Fibroblast of mammary gland (primary cell): ENCODE measurements around the gene NPC1L1.

Experiments used
- DNase-seq: peaks from one replicate; pipeline ENCODE4 v3.0.0-alpha.2; 2010; ENCODE audit warnings: low read depth
- H3K4me3 ChIP-seq: 2 replicates; pipeline ENCODE4 v1.5.1; 2011; ENCODE audit warnings: low read depth, mild to moderate bottlenecking, low read length, moderate library complexity; ENCODE audit not compliant: control insufficient read depth
- TF ChIP-seq, protein P1 (sequence below): conservative IDR thresholded peaks from 2 replicates; pipeline ENCODE4 v1.5.1; 2011; ENCODE audit warnings: low read depth, low read length, inconsistent platforms; ENCODE audit not compliant: control insufficient read depth, insufficient read depth

NPC1L1 gene

DNA sequence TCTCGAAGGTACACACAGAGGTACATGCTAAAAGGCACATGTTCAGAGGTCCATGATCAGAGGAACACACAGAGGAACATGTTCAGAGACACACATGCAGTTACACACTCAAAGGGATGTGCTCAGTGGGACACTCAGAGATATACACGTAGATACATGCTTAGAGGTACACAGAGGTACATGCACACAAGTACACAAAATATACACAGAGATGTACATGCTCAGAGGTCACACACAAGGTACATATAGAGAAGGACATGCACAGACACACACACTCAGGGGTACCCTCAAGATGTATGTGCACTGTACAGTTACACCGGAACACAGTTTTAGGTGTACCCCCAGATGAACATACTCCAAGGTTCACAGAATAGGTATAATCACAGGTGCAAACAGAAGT lies 18.8 kb downstream of the NPC1L1 start:
- TF ChIP-seq, protein P1, sequence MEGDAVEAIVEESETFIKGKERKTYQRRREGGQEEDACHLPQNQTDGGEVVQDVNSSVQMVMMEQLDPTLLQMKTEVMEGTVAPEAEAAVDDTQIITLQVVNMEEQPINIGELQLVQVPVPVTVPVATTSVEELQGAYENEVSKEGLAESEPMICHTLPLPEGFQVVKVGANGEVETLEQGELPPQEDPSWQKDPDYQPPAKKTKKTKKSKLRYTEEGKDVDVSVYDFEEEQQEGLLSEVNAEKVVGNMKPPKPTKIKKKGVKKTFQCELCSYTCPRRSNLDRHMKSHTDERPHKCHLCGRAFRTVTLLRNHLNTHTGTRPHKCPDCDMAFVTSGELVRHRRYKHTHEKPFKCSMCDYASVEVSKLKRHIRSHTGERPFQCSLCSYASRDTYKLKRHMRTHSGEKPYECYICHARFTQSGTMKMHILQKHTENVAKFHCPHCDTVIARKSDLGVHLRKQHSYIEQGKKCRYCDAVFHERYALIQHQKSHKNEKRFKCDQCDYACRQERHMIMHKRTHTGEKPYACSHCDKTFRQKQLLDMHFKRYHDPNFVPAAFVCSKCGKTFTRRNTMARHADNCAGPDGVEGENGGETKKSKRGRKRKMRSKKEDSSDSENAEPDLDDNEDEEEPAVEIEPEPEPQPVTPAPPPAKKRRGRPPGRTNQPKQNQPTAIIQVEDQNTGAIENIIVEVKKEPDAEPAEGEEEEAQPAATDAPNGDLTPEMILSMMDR = no peak
- no peak for DNase-seq

DNA sequence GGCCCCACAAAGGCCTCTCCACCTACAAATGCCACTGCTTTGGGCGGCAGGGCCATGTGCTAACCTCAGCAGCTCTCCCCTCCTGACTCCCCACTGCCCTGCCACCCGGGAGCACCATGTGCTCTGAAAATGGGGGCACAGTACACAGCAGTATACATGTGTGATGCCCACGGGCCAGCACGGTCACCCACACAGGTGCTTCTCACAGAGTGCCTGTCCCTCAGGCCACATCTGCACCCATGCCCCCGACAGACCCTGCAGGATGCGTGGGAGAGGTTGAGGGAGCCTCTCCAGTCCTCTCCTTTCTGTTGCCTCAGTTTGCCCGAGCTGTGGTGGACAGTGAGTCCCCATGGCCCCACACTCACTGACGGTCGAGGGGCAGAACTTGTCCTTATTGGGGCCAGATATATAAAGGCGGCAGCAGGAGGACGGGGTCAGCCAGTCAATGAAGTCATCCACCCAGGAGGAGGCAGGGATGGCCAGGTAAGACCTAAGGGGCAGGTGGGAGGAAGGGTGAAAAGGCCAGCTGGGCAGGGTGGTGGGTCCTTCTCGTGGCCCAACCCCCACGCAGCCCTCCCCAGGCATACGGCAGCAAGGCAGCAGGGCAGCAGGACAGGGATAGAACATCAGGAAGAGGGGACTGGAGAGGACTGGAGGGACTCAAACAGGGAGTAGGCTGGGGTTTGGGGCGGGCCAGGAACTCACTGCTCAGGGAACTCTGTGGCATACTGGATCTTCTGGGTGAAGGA lies 19.6 kb downstream of the NPC1L1 start:
- no peak overlapping the region for H3K4me3 ChIP-seq
- no peak for DNase-seq

More for the DNA sequence above, 18.8 kb downstream of the NPC1L1 start:
- no peak overlapping the region for H3K4me3 ChIP-seq

DNA sequence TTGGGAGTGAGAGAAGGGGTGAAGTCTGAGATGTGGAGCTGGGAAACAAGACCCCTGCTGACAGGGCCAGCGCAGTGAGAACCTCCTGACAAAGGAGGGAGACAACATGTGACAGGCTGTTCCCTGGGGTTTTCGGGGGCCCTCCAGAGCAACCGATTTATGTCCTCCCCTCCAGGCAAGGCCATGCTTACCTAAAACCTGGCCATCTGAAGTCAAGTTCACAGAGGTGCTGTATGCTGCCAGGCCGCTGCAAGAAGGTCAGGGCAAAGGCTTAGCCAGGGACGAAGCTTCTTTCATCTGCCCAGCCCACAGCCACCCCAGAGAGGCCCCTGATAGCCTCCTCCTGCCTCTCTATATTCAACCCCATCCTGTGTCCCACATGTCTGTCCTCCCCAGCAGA lies 20.6 kb downstream of the NPC1L1 start:
- TF ChIP-seq, protein P1 = no peak
- DNase-seq = no peak
- no peak overlapping the region for H3K4me3 ChIP-seq

More for the DNA sequence above, 19.6 kb downstream of the NPC1L1 start:
- TF ChIP-seq, protein P1 = no peak

DNA sequence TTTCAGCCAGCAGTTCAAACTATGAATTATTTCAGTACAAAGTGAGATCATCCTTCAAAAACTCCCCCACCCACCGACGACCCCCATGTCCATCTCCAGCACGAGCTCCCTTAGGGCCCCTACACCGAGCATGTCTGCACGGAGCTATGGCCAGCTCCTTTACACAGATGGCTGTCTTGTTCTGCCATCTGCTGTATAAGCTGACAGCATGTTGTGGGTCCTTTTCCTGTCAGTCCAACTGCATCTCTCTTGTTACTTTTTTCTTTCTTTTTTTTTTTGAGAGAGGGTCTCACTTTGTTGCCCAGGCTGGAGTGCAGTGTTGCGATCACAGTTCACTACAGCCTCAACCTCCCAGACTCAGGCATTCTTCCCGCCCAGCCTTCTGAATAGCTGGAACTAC lies 21.6 kb downstream of the NPC1L1 start:
- no peak for DNase-seq
- no peak overlapping the region for H3K4me3 ChIP-seq
- TF ChIP-seq, protein P1 = no peak

DNA sequence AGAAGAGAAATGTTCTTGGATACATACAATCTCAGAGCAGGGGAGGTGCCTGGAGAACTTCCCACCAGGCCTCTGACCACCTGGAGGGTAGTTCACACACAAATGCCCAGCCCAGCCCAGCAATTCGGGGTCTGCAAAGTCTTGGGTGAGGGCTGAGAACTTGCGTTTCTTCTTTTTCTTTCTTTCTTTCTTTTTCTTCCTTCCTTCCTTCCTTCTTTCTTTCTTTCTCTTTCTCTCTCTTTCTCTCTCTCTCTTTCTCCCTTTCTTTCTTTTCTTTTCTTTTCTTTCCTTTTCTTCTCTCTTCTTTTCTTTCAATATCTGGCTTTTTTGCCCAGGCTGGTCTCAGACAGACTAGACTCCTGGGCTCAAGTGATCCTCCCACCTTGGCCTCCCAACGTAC lies 22.4 kb downstream of the NPC1L1 start:
- no peak overlapping the region for H3K4me3 ChIP-seq
- no peak for DNase-seq
- TF ChIP-seq, protein P1 = no peak

DNA sequence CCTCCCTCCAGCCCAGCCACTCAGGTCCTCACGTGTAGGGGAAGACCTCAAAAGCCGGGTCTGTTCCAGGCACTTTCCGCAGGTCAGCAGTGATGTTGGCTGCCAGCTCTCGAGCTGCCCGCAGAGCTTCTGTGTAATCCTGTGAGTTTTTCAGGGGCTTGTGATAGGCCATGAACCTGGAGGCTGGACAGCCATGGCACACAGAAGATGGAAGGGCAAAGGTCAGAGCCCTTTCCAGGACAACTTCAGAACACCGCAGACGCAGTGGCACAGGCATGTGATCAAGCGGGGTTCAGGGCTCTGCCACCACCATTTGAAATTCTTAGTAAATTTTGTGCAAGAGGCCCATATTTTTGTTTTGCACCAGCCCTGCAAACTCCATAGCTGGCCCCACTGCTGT lies 24.0 kb downstream of the NPC1L1 start:
- TF ChIP-seq, protein P1 = no peak
- no peak overlapping the region for H3K4me3 ChIP-seq
- no peak for DNase-seq
